IMR-90 (cell line): ENCODE results near the gene IDH3B. TPM values are rescaled to one million over a fixed set of nuclear protein-coding genes. Genes with fewer than 3 reads are reported as not detected.

Source experiments
- ATAC-seq: fragments of 200-7000 bp; cut with Tn5 transposase; 2 replicates; pipeline ENCODE4 v1.9.1; 2020; ENCODE audit warnings: low read depth, mild to moderate bottlenecking, moderate library complexity
- BruUV-seq: library from RNA; stranded (reverse); fragments of 400-500 nt; replicated peaks from 2 replicates; lab custom pipeline; 2021; lab: Mats Ljungman, UMichigan
- CTCF ChIA-PET: fragments of 300-600 bp; formaldehyde crosslinking; extraction: SDS; loops from one replicate; lab custom pipeline; 2021; ENCODE audit warnings: antibody characterized with exemption; lab: Yijun Ruan, JAX
- POLR2A ChIA-PET: fragments of 300-600 bp; sonication (Branson Sonifier 250); formaldehyde crosslinking; loops from one replicate; lab custom pipeline; 2022; ENCODE audit warnings: antibody characterized with exemption; ENCODE audit not compliant: unreplicated experiment; lab: Charles Lee
- DNase-seq: peaks from one replicate; pipeline ENCODE4 v3.0.0; 2013
- H2AFZ ChIP-seq: replicated peaks from 2 replicates; pipeline ENCODE3; 2013; ENCODE audit warnings: low read length, mild to moderate bottlenecking; ENCODE audit not compliant: poor library complexity
- H2AK5ac ChIP-seq: 2 replicates; pipeline ENCODE4 v1.6.1; 2013; ENCODE audit warnings: low read depth, low read length, inconsistent platforms
- H2AK9ac ChIP-seq: replicated peaks from 2 replicates; pipeline ENCODE3; 2013; ENCODE audit warnings: mild to moderate bottlenecking, low read depth, low read length, moderate library complexity; ENCODE audit not compliant: poor library complexity
- H2BK120ac ChIP-seq: 2 replicates; pipeline ENCODE4 v1.6.1; 2013; ENCODE audit warnings: low read depth, low read length, inconsistent platforms
- H2BK15ac ChIP-seq: 3 replicates; pipeline ENCODE4 v1.6.1; 2013; ENCODE audit warnings: low read depth, low read length, inconsistent platforms
- H2BK20ac ChIP-seq: 2 replicates; pipeline ENCODE4 v1.6.1; 2013; ENCODE audit warnings: low read depth, mild to moderate bottlenecking, inconsistent platforms, low read length, moderate library complexity
- H2BK5ac ChIP-seq: 2 replicates; pipeline ENCODE4 v1.6.1; 2013; ENCODE audit warnings: mild to moderate bottlenecking, low read depth, low read length, inconsistent platforms; ENCODE audit not compliant: poor library complexity, severe bottlenecking
- H3K14ac ChIP-seq: replicated peaks from 2 replicates; pipeline ENCODE4 v1.6.1; 2013; ENCODE audit warnings: low read depth, low read length, inconsistent platforms
- H3K18ac ChIP-seq: 2 replicates; pipeline ENCODE4 v1.6.1; 2013; ENCODE audit warnings: low read depth, low read length, control low read depth
- H3K23ac ChIP-seq: 2 replicates; pipeline ENCODE4 v1.6.1; 2013; ENCODE audit warnings: low read depth, low read length, inconsistent platforms
- H3K27ac ChIP-seq: 2 replicates; pipeline ENCODE4 v1.5.1; 2013; ENCODE audit warnings: mild to moderate bottlenecking, control low read depth, low read length; ENCODE audit not compliant: insufficient read depth
- H3K27me3 ChIP-seq: 2 replicates; pipeline ENCODE4 v1.6.1; 2013; ENCODE audit warnings: low read length; ENCODE audit not compliant: control insufficient read depth, insufficient read depth
- H3K36me3 ChIP-seq: 2 replicates; pipeline ENCODE4 v1.6.1; 2013; ENCODE audit warnings: low read length, mixed read lengths; ENCODE audit not compliant: control insufficient read depth, insufficient read depth
- H3K4ac ChIP-seq: 2 replicates; pipeline ENCODE4 v1.6.1; 2013; ENCODE audit warnings: low read depth, low read length, inconsistent platforms
- H3K4me1 ChIP-seq: 2 replicates; pipeline ENCODE4 v1.6.1; 2013; ENCODE audit warnings: low read length, mixed read lengths; ENCODE audit not compliant: control insufficient read depth, insufficient read depth
- H3K4me2 ChIP-seq: 2 replicates; pipeline ENCODE4 v1.6.1; 2013; ENCODE audit warnings: low read depth, mild to moderate bottlenecking, control low read depth, low read length, moderate library complexity
- H3K4me3 ChIP-seq: 2 replicates; pipeline ENCODE4 v1.5.1; 2013; ENCODE audit warnings: low read depth, mild to moderate bottlenecking, control low read depth, low read length, moderate library complexity; ENCODE audit not compliant: insufficient read depth
- H3K56ac ChIP-seq: 2 replicates; pipeline ENCODE4 v1.6.1; 2013; ENCODE audit warnings: low read length, inconsistent platforms; ENCODE audit not compliant: insufficient read depth; ENCODE audit errors: extremely low read depth
- H3K79me1 ChIP-seq, 2 experiments: 2 replicates each; pipeline ENCODE4 v1.6.1; 2013; ENCODE audit warnings: low read length in 2 of 2, inconsistent platforms in 1 of 2, low read depth in 1 of 2
- H3K9ac ChIP-seq: 2 replicates; pipeline ENCODE4 v1.6.1; 2013; ENCODE audit warnings: low read depth, low read length, control low read depth
- H3K9me1 ChIP-seq: 2 replicates; pipeline ENCODE4 v1.6.1; 2013; ENCODE audit warnings: low read length, inconsistent platforms; ENCODE audit not compliant: insufficient read depth
- H3K9me3 ChIP-seq: 2 replicates; pipeline ENCODE4 v1.6.1; 2013; ENCODE audit warnings: low read length; ENCODE audit not compliant: control insufficient read depth, insufficient read depth
- H4K20me1 ChIP-seq: 2 replicates; pipeline ENCODE4 v1.6.1; 2013; ENCODE audit warnings: low read length, inconsistent platforms; ENCODE audit not compliant: insufficient read depth
- H4K5ac ChIP-seq: 2 replicates; pipeline ENCODE4 v1.6.1; 2013; ENCODE audit warnings: mild to moderate bottlenecking, low read depth, low read length, control low read depth
- H4K8ac ChIP-seq, 2 experiments: 2 replicates each; pipeline ENCODE4 v1.6.1; 2013; ENCODE audit warnings: low read depth in 2 of 2, low read length in 2 of 2, control low read depth in 1 of 2, inconsistent platforms in 1 of 2
- H4K91ac ChIP-seq: 2 replicates; pipeline ENCODE4 v1.6.1; 2013; ENCODE audit warnings: low read depth, low read length, inconsistent platforms; ENCODE audit not compliant: insufficient read depth
- SMC3 ChIP-seq: fragments of 150-350 bp; IDR thresholded peaks from 2 replicates; pipeline ENCODE4 v1.6.1; 2016; ENCODE audit warnings: low read depth, mild to moderate bottlenecking, antibody characterized with exemption, low read length, moderate library complexity
- WGBS, 2 experiments: methylation state at CpG; one replicate each; pipeline versions ENCODE4 v1.1.5 to v1.1.7; 2013; ENCODE audit warnings: missing lambda C conversion rate in 2 of 2; ENCODE audit not compliant: insufficient read length in 1 of 2; ENCODE audit errors: extremely low coverage in 2 of 2; 5-methylcytosine and 5-hydroxymethylcytosine counted together
- dilution Hi-C: fragments of 300-500 bp; cut with HindIII; formaldehyde crosslinking; loops from one replicate; pipeline ENCODE4 v1.14.3; 2018; ENCODE audit warnings: low sequenced_read_pairs; ENCODE audit not compliant: unreplicated experiment
- in situ Hi-C: fragments of 300-500 bp; cut with MboI; formaldehyde crosslinking; loops from 3 replicates; pipeline ENCODE4 v1.14.3; 2019; ENCODE audit warnings: low sequenced_read_pairs, inconsistent platforms, mixed read lengths
- intact Hi-C: fragments of 100-400 bp; cut with micrococcal nuclease; formaldehyde crosslinking; loops from 2 replicates; pipeline ENCODE4 v1.10.0; 2022
- polyA plus RNA-seq, 3 experiments: library from polyadenylated mRNA; depleted of rRNA; stranded (reverse); fragments of >200 nt; gene quantifications; 2 replicates each; pipeline ENCODE4 v1.2.3, GENCODE V29; 2012; ENCODE audit warnings: low replicate concordance in 1 of 3
- total RNA-seq: library from RNA; depleted of rRNA; stranded (reverse); fragments of >200 nt; gene quantifications from 2 replicates; pipeline ENCODE4 v1.2.3, GENCODE V29; 2012

Gene IDH3B
- total and polyA plus RNA-seq, 2 of the 4 experiments (the other 2 are of a cell fraction), result 151 to 160 TPM

GRCh38 chr20:2616634-2617033 lies 47.4 kb downstream of the IDH3B start:
- POLR2A ChIA-PET, result no interaction called here
- dilution Hi-C loops, result no loop called here

More at GRCh38 chr20:2616634-2617033, 47.4 kb downstream of the IDH3B start:
- Histone ChIP-seq H3K9me1 (no peaks in the 10 kb centered on the region), H3K79me1 (no peaks in the 10 kb centered on the region), H3K9me3 (peaks cover 2% of the 10 kb centered on the region; the same call in 1 of the 2 replicates), H2BK120ac (no peak overlapping the region), H3K56ac (no peak overlapping the region), H2BK15ac (no peak overlapping the region), H3K9ac (no peak overlapping the region), H3K27ac (no peak overlapping the region), H4K5ac (no peak overlapping the region), H4K20me1 (no peaks in the 10 kb centered on the region), H2BK5ac (no peak overlapping the region), H2AK5ac (no peak overlapping the region), H2AK9ac (no peak overlapping the region), H4K91ac (no peak overlapping the region), H3K36me3 (no peaks in the 10 kb centered on the region), H3K27me3 (peaks cover 8% of the 10 kb centered on the region), H3K4me3 (no peak overlapping the region), H3K23ac (no peak overlapping the region), H3K4me1 (no peaks in the 10 kb centered on the region), H3K4ac (no peak overlapping the region), H3K4me2 (no peak overlapping the region), H3K14ac (no peak overlapping the region), H3K18ac (no peak overlapping the region), H2BK20ac (no peak overlapping the region), H4K8ac (no peak overlapping the region), H2AFZ (no peak overlapping the region)
- WGBS, 2 experiments, result no CpG with 5 or more reads among the region's 9 CpGs
- in situ Hi-C loops, result no loop called here
- BruUV-seq, result no TSS peak
- intact Hi-C loops, result no loop called here
- CTCF ChIA-PET, result no interaction called here
- TF ChIP-seq SMC3, result no peak
- DNase-seq (no peak), ATAC-seq (no peak)
